Esophagus (tissue), 2 donors: Measurements from ENCODE around the gene TIMP2. TPM values are rescaled to one million over a fixed set of nuclear protein-coding genes. Genes with fewer than 3 reads are reported as not detected.

Experiments
- H3K27ac ChIP-seq, 2 donors: one replicate each; pipeline ENCODE4 v1.5.1; 2013; ENCODE audit warnings: low read depth in 2 of 2, mild to moderate bottlenecking in 2 of 2, inconsistent platforms in 1 of 2, low read length in 1 of 2, moderate library complexity in 1 of 2
- H3K27me3 ChIP-seq, 2 donors: one replicate each; pipeline ENCODE4 v1.6.1; 2013; ENCODE audit warnings: low read length in 2 of 2, control low read depth in 1 of 2, mild to moderate bottlenecking in 1 of 2; ENCODE audit not compliant: insufficient read depth in 2 of 2, control insufficient read depth in 1 of 2
- H3K36me3 ChIP-seq, 2 donors: one replicate each; pipeline ENCODE4 v1.6.1; 2013; ENCODE audit warnings: low read length in 1 of 2; ENCODE audit not compliant: control insufficient read depth in 2 of 2, insufficient read depth in 2 of 2
- H3K4me1 ChIP-seq, 2 donors: one replicate each; pipeline ENCODE4 v1.6.1; 2013; ENCODE audit warnings: low read length in 1 of 2; ENCODE audit not compliant: control insufficient read depth in 2 of 2, insufficient read depth in 2 of 2
- H3K4me3 ChIP-seq, 2 donors: one replicate each; pipeline ENCODE4 v1.5.1; 2013; ENCODE audit warnings: low read length in 2 of 2, mild to moderate bottlenecking in 2 of 2, low read depth in 1 of 2, moderate library complexity in 1 of 2
- H3K9me3 ChIP-seq, 2 donors: one replicate each; pipeline ENCODE4 v1.6.1; 2013; ENCODE audit warnings: mild to moderate bottlenecking in 2 of 2, low read depth in 1 of 2, low read length in 1 of 2, moderate library complexity in 1 of 2; ENCODE audit not compliant: control insufficient read depth in 2 of 2, insufficient read depth in 1 of 2
- WGBS, 2 donors: extraction: QIAGEN DNeasy Blood & Tissue Kit; methylation state at CpG; one replicate each; pipeline ENCODE4 v1.1.7; 2013; 5-methylcytosine and 5-hydroxymethylcytosine counted together
- polyA plus RNA-seq, 2 donors: library from polyadenylated mRNA; stranded (reverse); fragments of 200-250 nt; gene quantifications; one replicate each; pipeline ENCODE4 v1.2.3, GENCODE V29; 2013
- donor health status: healthy with polysubstance abuse.
- donor health status: Bipolar disorder and iron deficiency.

The TIMP2 gene
- polyA plus RNA-seq, 2 donors = 30.6 to 39.5 TPM

DNA sequence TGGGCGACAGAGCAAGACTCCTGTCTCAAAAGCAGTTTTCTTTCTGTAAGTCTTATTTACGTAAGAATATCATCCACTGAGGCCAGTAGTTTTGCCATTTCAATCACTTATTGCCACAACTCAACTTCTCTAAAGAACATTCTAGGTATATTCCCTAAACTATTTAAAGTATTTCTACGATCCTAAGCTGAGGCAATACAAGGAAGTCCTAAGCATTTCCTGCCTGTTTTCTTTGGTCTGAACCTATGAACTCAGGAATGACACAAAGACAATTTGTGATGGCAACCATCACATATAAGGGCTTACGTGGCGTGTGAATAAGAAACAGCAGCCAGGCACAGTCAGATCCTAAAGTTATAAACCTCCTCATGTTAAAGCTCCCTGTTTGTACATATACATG, 98.8 kb downstream of the TIMP2 start:
- Histone ChIP-seq H3K4me1 (peaks cover 0 to 2% of the 10 kb centered on the region in 2 donors), H3K27me3 (no peaks in the 10 kb centered on the region), H3K9me3 (no peaks in the 10 kb centered on the region), H3K4me3 (no peak overlapping the region), H3K27ac (no peak overlapping the region), H3K36me3 (peaks cover 13 to 53% of the 10 kb centered on the region in 2 donors)
- 87 to 92% methylated on average over 5 of the region's 5 CpGs for WGBS, 2 donors

DNA sequence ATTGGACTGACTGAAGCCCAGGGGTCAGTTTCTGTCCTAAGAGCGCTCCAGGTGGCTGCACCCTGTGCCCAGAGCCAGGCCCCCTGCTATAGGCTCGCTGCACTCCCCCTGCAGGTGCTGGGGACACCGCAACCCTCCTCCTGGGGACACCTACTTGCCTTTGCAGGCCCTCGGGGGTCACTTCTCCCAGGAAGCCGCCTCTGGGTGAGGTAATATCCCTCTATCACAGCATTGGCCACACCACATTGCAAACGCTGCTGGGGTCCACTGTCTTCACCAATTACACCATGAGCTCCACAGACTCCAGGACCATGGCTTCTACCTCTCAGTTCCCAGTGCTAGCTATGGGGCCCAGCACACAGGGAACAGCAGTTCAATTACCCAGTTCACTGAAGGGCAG, 99.5 kb downstream of the TIMP2 start:
- Histone ChIP-seq H3K36me3 (peaks cover 17 to 57% of the 10 kb centered on the region in 2 donors), H3K4me1 (peaks cover 0 to 2% of the 10 kb centered on the region in 2 donors), H3K27ac (no peak overlapping the region), H3K9me3 (no peaks in the 10 kb centered on the region), H3K27me3 (no peaks in the 10 kb centered on the region), H3K4me3 (no peak overlapping the region)
- WGBS, 2 donors = 93 to 95% methylated on average over 6 of the region's 6 CpGs

DNA sequence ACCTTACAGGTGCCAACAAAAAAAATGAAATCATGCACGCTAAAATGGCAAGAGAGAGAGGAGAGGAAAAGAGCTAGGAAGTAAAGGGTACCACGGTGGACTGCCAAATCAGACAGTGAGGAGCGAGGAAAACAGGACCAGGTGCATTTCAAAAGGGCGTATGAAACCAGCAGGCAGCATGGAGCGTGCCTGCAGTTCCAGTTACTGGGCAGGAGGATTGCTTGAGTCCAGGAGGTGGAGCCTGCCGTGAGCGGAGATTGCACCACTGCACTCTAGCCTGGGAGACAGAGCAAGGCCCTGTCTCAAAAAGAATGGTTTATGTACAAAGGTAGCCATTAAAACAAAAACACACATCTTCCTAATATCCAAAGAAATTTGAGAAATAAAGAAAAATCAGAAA, 100.9 kb downstream of the TIMP2 start:
- Histone ChIP-seq H3K27ac (no peak overlapping the region), H3K36me3 (peaks cover 22 to 65% of the 10 kb centered on the region in 2 donors), H3K9me3 (no peaks in the 10 kb centered on the region), H3K4me1 (peaks cover 0 to 2% of the 10 kb centered on the region in 2 donors), H3K27me3 (no peaks in the 10 kb centered on the region), H3K4me3 (no peak overlapping the region)
- 87 to 93% methylated on average over 7 of the region's 7 CpGs for WGBS, 2 donors

DNA sequence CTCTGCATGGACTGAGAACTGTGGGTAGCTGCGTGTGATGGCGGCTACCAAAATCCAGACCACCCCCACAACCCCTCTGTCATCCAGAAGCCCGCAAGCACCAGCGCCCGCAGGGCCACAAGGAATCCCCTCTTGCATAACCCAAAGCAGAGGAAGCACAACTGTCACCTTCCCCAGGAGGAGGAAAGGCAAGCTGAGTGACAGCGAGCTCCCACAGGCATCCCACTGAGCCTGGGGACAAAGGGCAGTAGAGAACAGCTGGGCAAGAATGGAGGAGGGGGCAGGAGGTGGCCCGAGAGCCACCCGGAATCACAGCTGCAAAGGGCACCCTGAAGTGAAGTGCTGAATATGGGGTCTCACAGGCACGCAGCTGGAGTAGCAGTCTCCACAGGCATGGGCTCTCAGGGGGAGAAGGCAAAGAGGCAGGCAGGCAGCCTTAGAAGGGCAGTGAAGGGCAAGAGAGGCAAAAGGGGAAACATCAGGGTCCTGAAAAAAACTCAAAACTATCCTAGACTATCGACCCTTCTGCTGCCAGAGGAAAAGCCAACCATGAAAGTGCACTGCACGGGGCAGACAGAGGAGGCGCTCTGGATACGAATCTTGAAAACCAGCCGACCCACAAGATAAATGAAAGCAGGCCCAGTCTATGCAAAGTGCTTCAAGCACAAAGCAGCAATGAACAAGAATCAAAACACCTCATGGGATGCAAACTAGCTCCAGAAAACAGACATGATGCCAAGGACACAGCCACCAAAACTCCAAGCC, 101.7 kb downstream of the TIMP2 start:
- H3K4me1 ChIP-seq = peaks cover 0 to 2% of the 10 kb centered on the region in 2 donors
- no peaks in the 10 kb centered on the region for H3K27me3 ChIP-seq
- H3K36me3 ChIP-seq = peaks cover 22 to 60% of the 10 kb centered on the region in 2 donors
- no peaks in the 10 kb centered on the region for H3K9me3 ChIP-seq
- 91 to 93% methylated on average over 14 of the region's 14 CpGs for WGBS, 2 donors
- no peak overlapping the region for H3K27ac ChIP-seq
- no peak overlapping the region for H3K4me3 ChIP-seq

DNA sequence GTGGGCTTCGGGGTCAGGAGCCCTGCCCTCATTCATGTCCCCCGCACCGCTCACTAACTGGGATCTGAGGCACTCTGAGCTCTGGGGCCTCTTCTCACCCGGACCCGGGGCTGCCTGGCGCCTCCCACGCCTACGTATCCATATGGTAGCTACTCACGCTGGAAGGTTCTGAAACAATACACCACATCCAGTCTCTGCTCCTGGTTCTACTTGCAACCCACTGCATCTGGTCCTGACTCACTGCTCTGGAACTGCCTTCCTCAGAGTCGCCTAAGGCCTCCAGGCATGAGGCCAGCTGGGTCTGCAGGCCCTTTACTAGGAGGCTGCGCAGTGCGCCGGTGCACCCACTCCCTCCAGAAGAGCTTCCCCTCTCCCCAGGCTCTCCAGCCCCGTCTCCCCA, 102.6 kb downstream of the TIMP2 start:
- H3K9me3 ChIP-seq = no peaks in the 10 kb centered on the region
- no peaks in the 10 kb centered on the region for H3K27me3 ChIP-seq
- peaks cover 0 to 2% of the 10 kb centered on the region in 2 donors for H3K4me1 ChIP-seq
- no peak overlapping the region for H3K27ac ChIP-seq
- no peak overlapping the region for H3K4me3 ChIP-seq
- WGBS, 2 donors = 90 to 91% methylated on average over 14 of the region's 14 CpGs
- peaks cover 25 to 59% of the 10 kb centered on the region in 2 donors for H3K36me3 ChIP-seq

DNA sequence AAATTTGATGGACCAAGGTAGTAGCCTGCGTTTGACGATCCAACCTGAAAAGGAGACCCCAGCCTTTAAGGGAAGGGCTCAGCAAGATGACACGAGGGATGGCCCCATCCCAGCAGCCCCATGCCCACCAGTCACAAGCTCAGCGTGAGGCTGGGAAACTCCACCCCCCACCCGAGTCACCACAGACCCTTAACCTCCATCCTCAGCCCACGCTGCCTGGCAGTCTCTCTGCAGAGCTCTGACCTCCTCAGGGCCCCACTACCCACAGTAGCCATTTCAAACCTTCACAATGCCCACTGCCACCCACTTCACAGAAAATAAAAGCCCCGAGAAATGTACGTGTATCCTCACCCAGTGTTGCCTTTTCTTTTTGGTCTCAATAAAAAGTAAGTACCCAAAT, 103.2 kb downstream of the TIMP2 start:
- Histone ChIP-seq H3K36me3 (peaks cover 23 to 63% of the 10 kb centered on the region in 2 donors), H3K27me3 (no peaks in the 10 kb centered on the region), H3K27ac (no peak overlapping the region), H3K4me3 (no peak overlapping the region), H3K9me3 (no peaks in the 10 kb centered on the region), H3K4me1 (peaks cover 0 to 2% of the 10 kb centered on the region in 2 donors)
- 91 to 93% methylated on average over 8 of the region's 8 CpGs for WGBS, 2 donors

DNA sequence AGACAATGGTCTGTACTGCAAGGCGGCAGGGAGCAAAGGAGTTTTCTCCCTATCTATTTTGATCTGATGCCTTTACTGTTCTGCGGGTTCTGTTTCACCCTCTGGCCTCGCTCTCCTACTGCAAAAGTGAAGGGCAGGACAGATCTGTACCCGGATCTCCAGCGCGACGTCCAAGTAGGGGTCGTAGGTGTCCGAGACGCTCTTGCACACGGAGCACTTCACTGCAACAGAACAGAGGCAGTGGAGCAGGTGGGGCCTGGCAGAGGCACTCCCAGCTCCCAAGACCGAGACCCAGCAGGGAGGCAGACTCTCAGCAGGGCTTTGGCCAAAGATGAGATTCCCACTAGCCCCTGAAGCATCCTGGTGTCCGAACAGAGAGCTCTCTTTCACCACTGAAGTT, 104.3 kb downstream of the TIMP2 start:
- Histone ChIP-seq H3K36me3 (peaks cover 23 to 61% of the 10 kb centered on the region in 2 donors), H3K4me1 (peaks cover 0 to 2% of the 10 kb centered on the region in 2 donors), H3K27me3 (no peaks in the 10 kb centered on the region), H3K4me3 (no peak overlapping the region), H3K27ac (no peak overlapping the region), H3K9me3 (no peaks in the 10 kb centered on the region)
- WGBS, 2 donors = 92 to 94% methylated on average over 13 of the region's 13 CpGs

DNA sequence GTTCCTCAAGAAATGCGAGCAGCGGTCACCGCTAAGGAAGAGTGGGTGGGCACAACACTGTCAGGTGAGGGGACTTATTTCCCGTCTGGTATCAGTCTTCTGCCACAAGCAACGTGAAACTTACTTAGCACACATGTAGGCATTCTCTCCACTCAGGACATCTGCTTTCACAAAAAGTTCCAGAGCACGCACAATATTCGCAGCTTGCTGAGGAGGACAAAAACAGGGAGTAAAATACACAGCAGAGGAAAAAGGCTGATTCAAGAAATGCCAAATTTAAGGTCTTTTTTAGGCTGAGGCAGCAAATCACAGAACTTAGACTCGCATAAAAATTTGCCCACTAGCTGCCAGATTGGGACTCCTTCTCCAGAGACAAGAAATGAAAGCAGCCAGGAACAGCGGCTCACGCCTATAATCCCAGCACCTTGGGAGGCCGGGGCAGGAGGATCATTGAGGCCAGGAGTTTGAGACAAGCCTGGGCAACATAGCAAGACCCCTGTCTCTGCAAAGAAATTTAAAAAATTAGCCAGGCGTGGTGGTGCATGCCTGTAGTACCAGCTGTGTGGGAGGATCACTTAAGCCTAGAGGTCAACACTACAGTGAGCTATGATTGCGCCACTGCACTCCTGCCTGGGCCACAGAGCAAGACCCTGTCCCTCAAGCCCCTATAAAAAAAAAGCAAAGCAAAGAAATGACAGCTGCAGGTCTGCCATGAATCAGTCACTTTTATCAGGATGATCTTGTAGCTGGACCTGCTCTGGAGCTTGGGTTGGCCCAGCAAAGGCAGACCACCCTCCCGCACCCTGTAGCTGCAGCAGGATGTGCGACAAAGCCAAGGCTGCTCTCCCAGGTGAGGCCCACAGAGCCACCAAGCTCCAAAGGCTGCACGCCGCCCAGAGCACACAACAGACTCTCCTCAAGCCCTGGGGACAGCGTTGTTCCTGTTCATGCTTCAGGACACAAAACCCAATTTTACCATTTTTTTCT, 105.1 kb downstream of the TIMP2 start:
- Histone ChIP-seq H3K4me3 (no peak overlapping the region), H3K4me1 (peaks cover 0 to 2% of the 10 kb centered on the region in 2 donors), H3K27me3 (no peaks in the 10 kb centered on the region), H3K27ac (peak overlapping the region in 1 of 2 donors; percentile 38), H3K36me3 (peaks cover 25 to 58% of the 10 kb centered on the region in 2 donors), H3K9me3 (no peaks in the 10 kb centered on the region)
- WGBS, 2 donors = 94 to 95% methylated on average over 18 of the region's 18 CpGs

DNA sequence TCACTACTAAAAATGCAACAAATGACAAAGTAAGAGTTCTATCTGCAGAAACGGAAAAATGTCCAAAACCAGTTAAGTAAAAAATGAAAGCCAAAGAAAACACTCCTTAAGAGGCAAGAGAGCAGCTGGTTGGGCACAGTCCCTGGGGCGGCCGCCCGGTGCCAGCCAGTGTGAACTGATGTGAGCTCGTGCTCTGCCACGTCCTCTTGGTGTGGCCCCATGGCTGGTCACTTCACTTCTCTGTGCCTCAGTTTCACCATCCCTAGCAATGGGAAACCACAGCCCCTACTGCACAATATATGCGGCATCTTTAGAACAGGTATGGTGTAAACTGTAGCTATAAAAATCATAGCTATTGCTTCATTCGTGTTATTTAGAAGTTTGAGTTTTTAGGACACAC, 105.8 kb downstream of the TIMP2 start:
- Histone ChIP-seq H3K27ac (peak overlapping the region; percentile 26 to 38), H3K36me3 (peaks cover 25 to 55% of the 10 kb centered on the region in 2 donors), H3K4me1 (peaks cover 0 to 2% of the 10 kb centered on the region in 2 donors), H3K27me3 (no peaks in the 10 kb centered on the region), H3K9me3 (no peaks in the 10 kb centered on the region), H3K4me3 (no peak overlapping the region)
- WGBS, 2 donors = 67 to 80% methylated on average over 8 of the region's 8 CpGs
